HG02973 (cell line): ENCODE data around the gene LHFPL2.
"Not testable (repeated sequence)": the region's sequence is repeated elsewhere in the genome, so short reads cannot be mapped to it uniquely, and the experiment has no call there.

Source experiments
- ATAC-seq: cut with Tn5 transposase; IDR thresholded peaks from one replicate; pipeline ENCODE4 v1.9.1; 2021; ENCODE audit warnings: moderate library complexity; ENCODE audit not compliant: unreplicated experiment

LHFPL2 gene, protein sequence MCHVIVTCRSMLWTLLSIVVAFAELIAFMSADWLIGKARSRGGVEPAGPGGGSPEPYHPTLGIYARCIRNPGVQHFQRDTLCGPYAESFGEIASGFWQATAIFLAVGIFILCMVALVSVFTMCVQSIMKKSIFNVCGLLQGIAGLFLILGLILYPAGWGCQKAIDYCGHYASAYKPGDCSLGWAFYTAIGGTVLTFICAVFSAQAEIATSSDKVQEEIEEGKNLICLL

DNA sequence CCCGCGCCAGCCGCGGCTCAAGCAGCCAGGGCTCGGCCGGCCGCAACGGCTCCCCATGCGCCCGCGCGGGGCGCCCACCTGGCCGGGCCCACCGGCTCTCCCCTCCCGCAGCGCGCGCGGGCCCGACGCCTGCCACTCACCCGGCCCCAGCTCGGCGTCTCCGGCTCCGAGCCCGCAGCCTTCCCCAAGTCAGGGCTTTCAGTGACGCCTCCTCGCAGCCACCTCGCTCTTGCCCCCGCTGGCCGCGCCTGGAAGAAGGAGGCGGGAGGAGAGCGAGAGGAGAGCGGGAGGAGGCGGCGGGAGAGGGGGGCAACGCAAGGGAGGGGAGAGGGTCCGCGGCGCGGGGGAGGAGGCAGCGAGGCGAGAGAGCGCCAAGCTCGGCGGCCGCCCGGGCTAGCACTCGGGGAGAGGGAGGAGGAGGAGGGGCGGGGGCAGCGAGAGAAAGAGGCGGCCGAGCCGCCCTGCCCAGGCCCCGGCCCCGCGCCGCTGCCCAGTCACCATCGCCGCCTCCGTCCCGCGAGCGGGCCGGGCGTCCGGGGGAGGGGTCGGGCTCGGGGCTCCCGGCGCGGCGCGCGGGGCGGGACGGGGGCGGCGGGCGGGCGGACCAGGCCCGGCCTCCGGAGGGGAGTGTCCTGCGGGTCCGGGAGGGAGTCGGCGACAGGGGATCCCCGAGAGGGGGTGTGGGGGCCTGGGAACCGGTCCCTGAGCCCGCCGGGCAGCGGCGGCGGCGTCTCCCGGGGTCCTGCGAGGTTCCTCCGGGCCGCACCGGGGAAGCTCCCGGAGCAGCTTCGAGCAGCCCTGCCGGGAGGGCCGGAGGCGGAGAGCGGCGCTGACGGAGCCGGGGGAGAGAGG lies at the start of gene LHFPL2:
Gene LHFPL2, minus strand, starts transcription at position 414 of the 852 bp plus-strand sequence. CDS start 138,559 bp downstream, outside the sequence.
- ATAC-seq, result peak; percentile 47

DNA sequence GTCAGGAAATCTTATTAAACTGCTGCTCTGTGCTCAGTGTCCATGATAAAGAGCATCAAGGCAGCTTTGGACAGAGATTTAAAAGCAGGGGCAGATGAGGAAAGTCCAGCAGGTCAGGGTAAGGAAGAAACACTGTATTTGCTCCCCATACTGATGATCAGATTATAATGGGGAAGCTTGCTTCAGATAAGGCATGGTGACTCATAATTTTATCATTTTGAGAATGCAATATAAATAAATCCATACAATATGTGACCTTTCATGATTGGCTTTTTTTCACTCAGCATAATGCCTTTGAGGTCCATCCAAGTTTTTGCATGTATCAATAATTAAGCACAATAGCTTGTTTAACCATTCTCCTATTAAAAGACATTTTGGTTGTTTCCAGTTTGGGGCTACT lies 48.1 kb upstream of the LHFPL2 start:
- ATAC-seq, result no peak

DNA sequence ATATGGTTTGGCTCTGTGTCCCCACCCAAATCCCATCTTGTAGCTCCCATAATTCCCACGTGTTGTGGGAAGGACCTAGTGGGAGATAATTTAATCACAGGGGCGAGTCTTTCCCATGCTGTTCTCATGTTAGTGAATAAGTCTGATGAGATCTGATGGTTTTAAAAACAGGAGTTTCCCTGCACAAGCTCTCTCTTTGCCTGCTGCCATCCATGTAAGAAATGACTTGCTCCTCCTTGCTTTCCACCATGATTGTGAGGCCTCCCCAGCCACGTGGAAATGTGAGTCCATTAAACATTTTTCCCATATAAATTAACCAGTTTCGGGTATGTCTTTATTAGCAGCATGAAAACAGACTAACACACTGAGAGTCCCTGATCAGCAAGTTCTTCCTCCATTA lies 47.5 kb upstream of the LHFPL2 start:
- ATAC-seq, result not testable (repeated sequence)

DNA sequence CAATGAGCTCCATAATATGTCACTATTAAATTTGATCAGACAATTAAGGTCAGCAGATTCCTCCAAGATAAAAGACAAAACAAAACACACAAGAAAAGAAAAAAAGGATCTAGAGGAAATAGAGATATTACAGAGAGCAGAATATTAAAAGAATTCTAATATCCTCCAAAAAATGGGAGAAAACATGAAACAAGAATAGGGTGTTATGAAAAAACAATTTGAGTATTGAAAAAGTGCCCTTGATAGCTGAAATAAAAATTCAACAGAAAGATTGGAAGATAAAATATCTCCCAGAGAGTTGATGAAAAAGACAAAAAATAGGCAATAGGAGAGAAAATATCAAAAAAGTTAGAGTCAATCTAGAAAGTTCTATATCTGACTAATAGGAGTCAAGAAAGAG lies 44.8 kb upstream of the LHFPL2 start:
- no peak for ATAC-seq

DNA sequence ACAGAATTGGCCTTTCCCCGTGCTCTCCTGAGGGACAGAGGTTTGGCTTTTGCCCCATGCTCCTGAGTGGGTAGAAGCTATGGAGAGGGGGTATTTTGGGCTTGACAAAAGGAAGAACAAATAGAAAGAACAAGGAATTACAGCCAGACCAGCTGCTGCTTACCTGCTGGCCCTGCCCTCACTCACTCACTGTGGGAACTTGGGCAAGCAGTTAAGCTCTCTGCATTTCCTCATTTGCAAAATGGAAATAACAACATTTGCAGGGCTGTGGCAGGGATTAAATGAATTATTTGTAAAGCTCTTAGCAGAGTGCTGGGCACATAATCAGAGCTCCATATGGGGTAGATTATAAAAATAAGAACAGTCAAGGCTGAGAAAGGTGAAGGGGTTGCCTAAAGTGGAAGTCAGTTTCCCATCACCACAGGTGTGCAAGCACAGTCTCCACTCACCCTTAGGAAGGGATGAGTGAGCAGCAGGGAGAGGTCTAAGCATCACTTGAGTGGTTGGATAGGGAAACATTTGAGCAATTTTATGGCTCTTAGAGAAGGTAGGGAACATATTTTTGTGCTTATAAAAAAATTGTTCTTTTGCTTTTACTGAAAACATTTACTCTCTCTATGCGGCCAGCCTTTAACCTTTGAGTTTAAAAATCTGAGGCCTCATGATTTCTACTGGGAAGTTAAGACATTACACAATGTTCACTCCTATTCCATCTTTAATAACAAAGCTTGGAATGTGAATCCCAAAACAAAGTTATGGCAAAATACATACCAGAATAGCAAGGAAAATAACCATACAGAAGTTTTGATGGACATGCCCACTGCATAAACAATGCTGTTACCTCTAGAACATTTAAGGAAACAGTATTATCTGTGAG lies 42.8 kb upstream of the LHFPL2 start:
- no peak for ATAC-seq

DNA sequence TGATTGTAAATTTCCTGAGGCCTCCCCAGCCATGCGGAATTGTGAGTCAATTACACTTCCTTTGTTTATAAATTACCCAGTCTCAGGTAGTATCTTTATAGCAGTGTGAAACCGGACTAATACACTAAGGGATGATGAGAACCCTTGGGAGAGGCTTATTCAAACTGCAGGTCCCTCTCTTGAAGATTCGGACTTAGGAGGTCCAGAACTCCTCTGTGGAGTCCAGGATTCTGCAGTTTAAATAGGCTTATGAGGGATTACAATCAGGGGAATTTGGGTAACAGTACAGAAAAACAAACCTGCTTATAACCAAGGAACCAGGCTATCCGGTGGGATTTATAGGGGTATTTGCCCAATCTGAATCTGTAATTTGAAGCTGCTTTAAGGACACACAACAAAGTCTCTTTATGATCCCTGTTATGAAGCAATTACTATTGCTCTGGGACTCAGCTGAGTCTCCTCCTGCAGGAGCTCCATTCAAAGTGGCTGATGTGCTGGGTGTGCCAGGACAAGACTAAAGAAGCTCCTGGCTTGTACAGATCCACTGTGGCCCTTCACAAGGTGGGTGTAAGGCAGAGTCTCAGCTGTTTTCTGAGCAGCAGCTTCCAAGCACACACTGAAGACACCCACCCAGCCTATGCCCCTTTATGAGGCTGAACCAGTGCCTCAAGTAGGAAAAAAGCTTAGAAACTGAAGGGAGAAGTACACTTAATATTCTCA lies 41.8 kb upstream of the LHFPL2 start:
- no peak for ATAC-seq

DNA sequence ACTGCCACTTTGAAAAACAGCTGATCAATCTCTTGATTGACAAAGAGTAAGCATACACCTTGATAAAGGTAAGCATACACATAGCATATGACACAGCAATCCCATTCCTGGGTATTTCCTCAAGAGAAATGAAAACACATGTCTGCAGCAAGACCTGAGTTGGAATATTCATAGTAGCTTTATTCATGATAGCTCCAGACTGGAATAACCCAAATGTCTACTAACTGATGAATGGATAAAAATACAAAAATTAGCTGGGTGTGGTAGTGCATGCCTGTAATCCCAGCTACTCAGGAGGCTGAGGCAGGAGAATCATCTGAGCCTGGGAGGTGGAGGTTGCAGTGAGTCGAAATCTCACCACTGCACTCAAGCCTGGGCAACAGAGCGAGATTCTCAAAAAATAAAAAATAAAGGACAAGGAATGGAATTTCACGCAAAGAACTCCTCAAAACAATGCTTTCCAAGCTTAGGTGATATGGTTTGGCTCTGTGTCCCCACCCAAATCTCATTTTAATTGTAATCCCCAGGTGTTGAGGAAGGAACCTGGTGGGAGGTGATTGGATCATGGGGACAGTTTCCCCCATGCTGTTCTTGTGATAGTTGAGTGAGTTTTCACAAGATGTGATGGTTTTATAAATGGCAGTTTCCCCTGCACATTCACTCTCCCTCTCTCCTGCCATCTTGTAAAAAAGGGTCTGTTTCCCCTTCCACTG lies 41.1 kb upstream of the LHFPL2 start:
- ATAC-seq, result no peak

DNA sequence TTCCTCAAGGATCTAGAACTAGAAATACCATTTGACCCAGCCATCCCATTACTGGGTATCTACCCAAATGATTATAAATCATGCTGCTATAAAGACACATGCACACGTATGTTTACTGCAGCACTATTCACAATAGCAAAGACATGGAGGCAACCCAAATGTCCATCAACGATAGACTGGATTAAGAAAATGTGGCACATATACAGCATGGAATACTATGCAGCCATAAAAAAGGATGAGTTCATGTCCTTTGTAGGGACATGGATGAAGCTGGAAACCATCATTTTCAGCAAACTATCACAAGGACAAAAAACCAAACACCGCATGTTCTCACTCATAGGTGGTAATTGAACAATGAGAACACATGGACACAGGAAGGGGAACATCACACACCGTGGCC lies 38.9 kb upstream of the LHFPL2 start:
- ATAC-seq, result not testable (repeated sequence)

DNA sequence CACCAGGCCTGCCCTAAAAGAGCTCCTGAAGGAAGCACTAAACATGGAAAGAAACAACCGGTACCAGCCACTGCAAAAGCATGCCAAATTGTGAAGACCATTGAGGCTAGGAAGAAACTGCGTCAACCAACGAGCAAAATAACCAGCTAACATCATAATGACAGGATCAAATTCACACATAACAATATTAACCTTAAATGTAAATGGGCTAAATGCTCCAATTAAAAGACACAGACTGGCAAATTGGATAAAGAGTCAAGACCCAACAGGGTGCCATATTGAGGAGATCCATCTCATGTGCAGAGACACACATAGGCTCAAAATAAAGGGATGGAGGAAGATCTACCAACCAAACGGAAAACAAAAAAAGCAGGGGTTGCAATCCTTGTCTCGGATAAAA lies 35.3 kb upstream of the LHFPL2 start:
- not testable (repeated sequence) for ATAC-seq

DNA sequence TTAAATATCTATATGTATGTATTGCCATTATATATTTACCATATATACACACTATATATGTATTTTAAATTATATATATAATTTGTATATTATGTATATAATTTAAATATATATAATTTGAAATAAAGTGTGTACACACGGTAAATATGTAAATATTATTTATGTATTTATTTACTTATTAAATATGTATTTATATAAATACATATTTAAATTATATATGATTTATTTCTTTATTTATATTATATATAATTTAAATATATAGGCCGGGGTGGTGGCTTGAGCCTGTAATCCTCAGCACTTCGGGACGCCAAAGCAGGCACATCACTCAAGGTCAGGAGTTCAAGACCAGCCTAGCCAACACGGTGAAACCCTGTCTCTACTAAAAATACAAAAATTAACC lies 31.3 kb upstream of the LHFPL2 start:
- no peak for ATAC-seq

DNA sequence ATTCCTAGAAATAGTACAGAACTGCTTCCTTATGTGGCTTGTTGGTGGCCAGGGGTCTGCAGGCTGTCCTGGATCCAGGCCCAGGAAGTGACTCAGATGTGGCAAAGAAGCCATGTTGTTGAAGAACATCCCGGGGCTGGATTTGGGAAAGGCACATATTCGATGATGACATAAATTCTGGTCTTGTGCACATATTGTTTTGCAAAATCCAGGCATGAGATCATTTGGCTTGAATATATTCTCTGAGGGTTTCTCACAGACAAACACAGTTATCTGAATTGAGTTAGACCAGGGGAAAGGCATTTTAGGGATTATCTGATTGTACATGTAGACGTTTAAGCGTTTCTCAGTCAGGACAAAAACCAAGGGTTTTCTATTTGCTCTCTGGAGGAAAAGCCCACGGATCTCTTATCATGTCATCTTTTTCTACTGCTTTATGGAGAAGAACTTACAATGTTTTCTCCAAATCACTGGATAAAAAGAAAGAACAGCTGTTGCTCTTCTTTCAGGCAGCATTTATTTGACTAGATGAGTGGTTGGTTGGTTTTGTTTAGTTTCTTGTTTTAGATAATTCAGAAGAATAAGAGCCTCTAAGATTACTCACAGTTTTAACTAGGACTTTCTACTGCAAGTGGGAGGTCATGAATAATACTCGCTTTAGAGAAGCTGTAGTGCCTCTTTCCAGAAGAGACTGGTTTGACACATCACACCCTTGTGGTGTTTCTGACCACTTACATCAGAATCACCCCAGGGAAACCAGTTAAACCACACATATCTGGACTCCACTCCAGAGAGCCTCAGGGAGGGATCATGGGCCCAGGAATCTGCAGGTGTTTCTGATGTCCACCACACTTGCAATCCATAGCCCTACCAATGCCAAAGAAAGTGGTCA lies 29.5 kb upstream of the LHFPL2 start:
- ATAC-seq, result no peak

DNA sequence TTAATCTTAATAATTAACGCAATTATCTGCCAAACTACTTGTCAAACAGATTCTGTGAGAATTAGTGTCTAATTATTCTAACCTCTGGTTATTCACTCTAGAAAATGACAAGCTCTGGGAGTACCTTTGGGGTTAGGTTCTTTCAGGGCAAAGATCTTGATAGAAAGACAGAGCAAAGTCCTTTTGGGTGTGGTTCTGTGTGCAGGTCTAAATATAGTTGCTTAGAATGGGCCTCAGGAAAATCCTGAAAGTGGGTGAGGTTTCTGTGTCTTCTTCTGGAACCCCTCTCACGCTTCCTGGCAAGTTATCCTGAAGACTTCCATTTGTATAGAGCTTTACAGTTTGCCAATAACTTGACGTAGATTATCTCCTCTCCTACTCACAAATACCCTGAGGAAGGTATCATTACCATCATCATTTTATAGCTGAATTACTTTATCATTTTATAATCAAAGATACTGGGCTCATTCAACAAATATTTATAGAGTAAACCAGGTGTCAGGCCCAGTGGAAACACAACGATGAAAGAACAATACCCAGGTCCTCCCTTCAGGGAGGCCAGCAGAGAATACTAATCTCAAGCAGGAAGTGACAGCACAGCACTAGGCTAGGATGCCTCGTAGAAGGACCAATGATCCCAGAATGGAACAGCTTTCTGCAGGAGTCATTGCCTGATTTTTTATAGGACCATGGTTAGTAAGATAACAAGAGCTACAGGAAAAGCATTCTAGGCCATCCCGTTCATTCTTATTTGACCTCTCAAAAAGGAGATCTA lies 27.6 kb upstream of the LHFPL2 start:
- ATAC-seq, result no peak

DNA sequence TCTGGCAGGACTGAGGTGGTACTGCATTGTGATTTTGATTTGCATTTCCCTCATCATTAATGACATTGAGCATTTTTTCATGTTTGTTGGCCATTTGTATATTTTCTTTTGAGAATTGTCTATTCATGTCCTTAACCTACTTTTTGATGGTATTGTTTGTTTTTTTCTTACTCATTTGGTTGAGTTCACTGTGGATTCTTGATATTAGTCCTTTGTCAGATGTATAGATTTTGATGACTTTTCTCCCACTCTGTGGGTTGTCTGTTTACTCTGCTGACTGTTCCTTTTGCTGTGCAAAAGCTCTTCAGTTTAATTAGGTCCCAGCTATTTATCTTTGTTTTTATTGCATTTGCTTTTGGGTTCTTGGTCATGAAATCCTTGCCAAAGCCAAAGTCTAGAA lies 25.3 kb upstream of the LHFPL2 start:
- not testable (repeated sequence) for ATAC-seq

DNA sequence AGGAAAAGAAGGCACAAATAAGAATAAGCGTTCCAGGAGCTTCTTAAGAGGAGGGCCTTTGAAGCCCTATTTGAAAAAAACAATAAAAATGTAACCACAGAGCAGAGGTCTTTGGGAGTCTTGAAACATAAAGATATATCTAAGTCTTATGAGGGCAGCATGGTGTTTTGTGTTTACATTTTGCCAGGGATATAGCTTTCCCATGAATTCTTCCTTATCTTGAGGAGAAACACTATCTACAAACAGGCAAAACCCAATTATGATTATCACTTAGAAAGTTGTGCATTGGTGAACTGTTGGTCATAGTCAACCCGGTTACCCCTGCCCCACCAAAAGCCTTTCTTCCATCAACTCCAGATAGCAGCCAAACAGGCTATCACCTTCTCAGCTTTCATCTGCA lies 23.6 kb upstream of the LHFPL2 start:
- ATAC-seq, result no peak

DNA sequence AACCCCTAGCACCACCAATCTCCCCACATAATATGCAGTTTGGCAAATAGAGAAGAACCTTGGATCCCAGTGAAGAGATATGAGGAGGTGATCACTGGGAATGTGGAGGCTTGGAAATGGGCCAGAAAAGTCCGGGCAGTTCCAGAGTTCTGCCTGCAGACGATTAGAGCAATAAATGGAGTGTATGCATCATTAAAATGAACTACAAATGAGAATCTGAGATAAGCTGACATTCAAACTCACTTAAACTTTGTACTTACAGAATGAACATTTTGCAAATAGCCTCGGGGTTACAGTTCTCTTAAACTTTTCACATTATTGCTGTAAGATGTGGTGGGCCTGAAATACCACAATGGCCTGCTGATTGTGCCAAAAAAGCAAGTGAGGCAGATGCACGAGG lies 23.0 kb upstream of the LHFPL2 start:
- ATAC-seq, result no peak

DNA sequence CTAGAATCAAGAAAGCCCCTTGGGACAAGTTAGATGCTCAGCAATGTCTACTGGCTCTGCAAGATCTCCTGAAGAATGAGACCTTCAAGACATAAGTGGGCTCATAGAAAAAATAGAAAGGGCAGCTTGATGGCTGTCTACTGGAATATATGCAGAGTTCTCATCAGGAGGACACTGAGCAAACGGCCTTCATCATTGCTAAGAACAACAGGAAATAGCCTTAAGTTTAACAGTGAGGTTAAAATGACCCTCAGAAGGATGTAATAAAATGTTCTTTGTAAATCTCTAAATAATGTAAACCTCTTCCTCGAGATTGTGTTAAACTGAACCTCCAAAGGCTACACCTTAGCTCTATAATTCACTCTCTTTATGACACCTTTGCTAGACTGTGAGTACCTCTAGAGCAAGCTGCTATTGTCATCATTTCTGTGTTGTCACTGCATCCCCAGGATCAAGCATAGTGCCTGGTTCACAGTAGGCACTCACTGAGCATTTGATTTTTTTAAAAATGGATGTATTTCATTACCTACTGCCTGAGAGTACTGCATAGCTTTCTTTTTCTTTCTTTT lies 22.2 kb upstream of the LHFPL2 start:
- no peak for ATAC-seq

DNA sequence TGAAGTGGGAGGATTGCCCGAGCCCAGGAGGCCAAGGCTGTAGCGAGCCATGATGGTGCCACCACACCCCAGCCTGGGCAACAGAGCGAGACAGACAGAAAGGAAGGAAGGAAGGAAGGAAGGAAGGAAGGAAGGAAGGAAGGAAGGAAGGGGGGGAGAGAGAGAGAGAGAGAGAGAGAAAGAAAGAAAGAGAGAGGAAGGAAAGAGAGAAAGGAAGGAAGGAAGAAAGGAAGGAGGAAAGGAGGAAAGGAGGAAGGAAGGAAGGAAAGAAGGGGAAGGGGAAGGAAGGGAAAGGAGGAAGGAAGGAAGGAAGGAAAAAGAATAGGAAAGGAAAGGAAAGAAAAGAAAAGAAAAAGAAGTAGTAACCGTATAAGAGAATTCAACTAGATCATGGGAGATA lies 20.8 kb upstream of the LHFPL2 start:
- ATAC-seq, result no peak

DNA sequence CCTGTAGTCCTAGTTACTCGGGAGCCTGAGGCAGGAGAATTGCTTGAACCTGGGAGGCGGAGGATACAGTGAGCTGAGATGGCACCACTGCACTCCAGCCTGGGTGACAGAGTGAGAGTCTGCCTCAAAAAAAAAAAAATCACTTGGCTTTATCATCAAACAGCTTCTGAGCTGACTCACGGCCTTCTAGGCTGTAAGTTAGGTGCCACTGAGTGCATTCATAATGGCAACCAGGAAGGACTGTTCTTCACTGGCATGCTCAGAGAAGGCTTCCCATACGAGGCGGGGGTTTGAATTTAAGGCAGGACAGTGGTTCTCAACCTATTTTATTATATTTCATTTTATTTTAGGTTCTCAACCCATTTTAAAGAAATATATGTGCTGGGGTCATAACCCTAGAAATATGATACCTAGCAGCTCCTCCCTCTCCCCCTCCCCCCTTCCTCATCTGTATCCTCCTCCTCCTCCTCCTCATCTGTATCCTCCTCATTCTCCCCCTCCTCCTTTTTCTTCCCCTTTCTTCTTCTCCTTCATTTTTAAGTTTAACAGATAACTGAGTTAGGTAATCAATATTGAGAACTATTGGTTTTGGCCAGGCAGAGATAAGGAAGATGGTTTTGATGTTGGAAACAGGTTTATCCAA lies 19.0 kb upstream of the LHFPL2 start:
- no peak for ATAC-seq
